ENCODE data around the gene PSMA3.

The PSMA3 gene

GRCh38 chr14:58299401-58300330, 55.0 kb downstream of the PSMA3 start:
- DNase-seq (ENCODE audit: low spot score), result no peak

- no peak for DNase-seq (ENCODE audit: low spot score)
Observed at GRCh38 chr14:58301416-58301815, 56.8 kb downstream of the PSMA3 start.

- no peak for DNase-seq (ENCODE audit: low spot score)
Observed at GRCh38 chr14:58305730-58306129, 61.1 kb downstream of the PSMA3 start.

GRCh38 chr14:58307597-58308316, 63.1 kb downstream of the PSMA3 start:
- DNase-seq (ENCODE audit: low spot score), result no peak

GRCh38 chr14:58309086-58309485, 64.4 kb downstream of the PSMA3 start:
- no peak for DNase-seq (ENCODE audit: low spot score)

GRCh38 chr14:58313699-58314098, 69.1 kb downstream of the PSMA3 start:
- no peak for DNase-seq (ENCODE audit: low spot score)

- no peak for DNase-seq (ENCODE audit: low spot score)
Observed at GRCh38 chr14:58315606-58316005, 71.0 kb downstream of the PSMA3 start.

Measured in HuH-7.5 (cell line).